HG02970 (cell line): ENCODE data around the gene NKAPD1.

ENCODE experiments used
- ATAC-seq: cut with Tn5 transposase; IDR thresholded peaks from one replicate; pipeline ENCODE4 v1.9.1; 2021; ENCODE audit warnings: mild to moderate bottlenecking, moderate library complexity, moderate number of reproducible peaks; ENCODE audit not compliant: unreplicated experiment, low FRiP score

The NKAPD1 gene

GRCh38 chr11:112134473-112134872 is 60.4 kb downstream of the NKAPD1 start:
- no peak for ATAC-seq
